Activated CD8-positive, alpha-beta T cell treated with anti-CD3 and anti-CD28 coated beads, Interleukin-2, amount 10 ng/mL, durations not matched to agents 7 days and 5 days (primary cell): ENCODE data around the gene MYCT1. TPM values are rescaled to one million over a fixed set of nuclear protein-coding genes. Genes with fewer than 3 reads are reported as not detected.
"Not testable (repeated sequence)": the region's sequence is repeated elsewhere in the genome, so short reads cannot be mapped to it uniquely, and the experiment has no call there.

Source experiments
- ATAC-seq: fragments of 150-1000 bp; cut with Tn5 transposase; one replicate; pipeline ENCODE4 v1.10.0; 2021; ENCODE audit warnings: moderate library complexity
- CTCF ChIA-PET: fragments of 350-600 bp; sonication (Branson Sonifier 250); formaldehyde crosslinking; loops from one replicate; lab custom pipeline; 2021; ENCODE audit warnings: antibody characterized with exemption; lab: Charles Lee
- POLR2A ChIA-PET: fragments of 350-600 bp; sonication (Branson Sonifier 250); formaldehyde crosslinking; loops from one replicate; lab custom pipeline; 2021; ENCODE audit warnings: antibody characterized with exemption; lab: Charles Lee
- DNase-seq: peaks from one replicate; pipeline ENCODE4 v3.0.0-alpha.2; 2020
- H3K27ac Mint-ChIP-seq: one replicate; pipeline ENCODE4 v1.8.0; 2021; ENCODE audit warnings: mild to moderate bottlenecking, mixed read lengths
- H3K27me3 Mint-ChIP-seq: one replicate; pipeline ENCODE4 v1.8.0; 2021; ENCODE audit warnings: low read depth, mixed read lengths
- H3K36me3 Mint-ChIP-seq: one replicate; pipeline ENCODE4 v1.8.0; 2021; ENCODE audit warnings: low read depth, mixed read lengths
- H3K4me1 Mint-ChIP-seq: one replicate; pipeline ENCODE4 v1.8.0; 2021; ENCODE audit warnings: low read depth, mixed read lengths
- H3K4me3 Mint-ChIP-seq: one replicate; pipeline ENCODE4 v1.8.0; 2021; ENCODE audit warnings: mild to moderate bottlenecking, mixed read lengths
- H3K9me3 Mint-ChIP-seq: one replicate; pipeline ENCODE4 v1.8.0; 2022; ENCODE audit warnings: mixed read lengths; ENCODE audit not compliant: insufficient read depth
- total RNA-seq, 2 experiments: library from RNA; stranded (reverse); gene quantifications; one replicate each; pipeline ENCODE4 v1.2.3, GENCODE V29; 2021

The MYCT1 gene
- total RNA-seq, 2 experiments from 2014 or later = not detected

- no peaks in the 10 kb centered on the region for H3K9me3 Mint-ChIP-seq
Observed at GRCh38 chr6:152695372-152696045, 2.2 kb upstream of the MYCT1 start.

DNA sequence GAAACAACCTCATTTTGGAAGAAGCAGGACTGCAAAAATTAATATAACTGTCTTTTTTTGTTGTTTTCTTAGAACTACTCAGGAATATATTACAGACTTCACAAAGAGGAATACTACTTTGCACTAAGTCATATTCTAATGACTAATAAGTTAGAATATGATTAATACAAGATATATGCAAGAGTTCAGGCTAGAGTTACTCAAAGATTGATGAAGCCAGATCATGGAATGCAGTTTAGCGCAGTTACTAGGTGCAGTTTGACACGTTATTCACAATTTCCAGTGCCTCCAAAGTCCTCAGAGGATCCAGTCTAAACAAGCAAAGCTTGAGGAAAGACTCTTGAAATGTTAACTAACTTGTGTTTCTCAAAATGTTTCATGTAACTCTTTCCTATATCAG lies 1.2 kb upstream of the MYCT1 start:
- ATAC-seq (no peak), DNase-seq (no peak)
- ChIA-PET CTCF (no interaction called here), POLR2A (no interaction called here)
- no peaks in the 10 kb centered on the region for H3K4me1 Mint-ChIP-seq
- H3K4me3 Mint-ChIP-seq = no peak overlapping the region
- no peaks in the 10 kb centered on the region for H3K36me3 Mint-ChIP-seq
- H3K27ac Mint-ChIP-seq = no peak overlapping the region
- no peaks in the 10 kb centered on the region for H3K9me3 Mint-ChIP-seq
- H3K27me3 Mint-ChIP-seq = peaks cover 6% of the 10 kb centered on the region

More at GRCh38 chr6:152695372-152696045, 2.2 kb upstream of the MYCT1 start:
- Mint-ChIP-seq H3K27ac (no peak overlapping the region), H3K36me3 (no peaks in the 10 kb centered on the region), H3K4me3 (no peak overlapping the region), H3K27me3 (peaks cover 2% of the 10 kb centered on the region), H3K4me1 (no peaks in the 10 kb centered on the region)
- DNase-seq (no peak), ATAC-seq (no peak)
- ChIA-PET CTCF (no interaction called here), POLR2A (no interaction called here)

DNA sequence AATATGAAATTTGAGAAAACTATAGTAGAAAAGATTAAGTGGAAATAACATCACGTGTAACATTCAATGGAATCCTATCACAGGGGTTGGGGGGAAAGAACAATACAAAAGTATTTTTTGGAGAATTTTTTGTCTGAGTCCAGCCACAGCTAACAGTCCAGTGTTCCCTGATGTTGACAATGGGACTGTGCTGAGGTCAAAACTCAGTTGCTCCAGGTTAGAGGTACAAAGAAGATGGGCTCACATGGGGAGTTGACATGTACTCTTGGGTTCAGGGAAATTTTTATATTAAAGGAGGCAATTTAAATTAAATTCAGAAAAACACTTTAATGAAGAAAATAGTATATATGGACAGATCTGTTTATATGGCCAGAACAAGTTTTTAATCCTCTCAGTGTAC lies 995 bp downstream of the MYCT1 start:
- ATAC-seq (no peak), DNase-seq (no peak)
- H3K4me1 Mint-ChIP-seq = no peaks in the 10 kb centered on the region
- H3K9me3 Mint-ChIP-seq = no peaks in the 10 kb centered on the region
- H3K36me3 Mint-ChIP-seq = no peaks in the 10 kb centered on the region
- no peak overlapping the region for H3K4me3 Mint-ChIP-seq
- POLR2A ChIA-PET = no interaction called here
- H3K27me3 Mint-ChIP-seq = peaks cover 12% of the 10 kb centered on the region
- H3K27ac Mint-ChIP-seq = no peak overlapping the region
- CTCF ChIA-PET = no interaction called here

DNA sequence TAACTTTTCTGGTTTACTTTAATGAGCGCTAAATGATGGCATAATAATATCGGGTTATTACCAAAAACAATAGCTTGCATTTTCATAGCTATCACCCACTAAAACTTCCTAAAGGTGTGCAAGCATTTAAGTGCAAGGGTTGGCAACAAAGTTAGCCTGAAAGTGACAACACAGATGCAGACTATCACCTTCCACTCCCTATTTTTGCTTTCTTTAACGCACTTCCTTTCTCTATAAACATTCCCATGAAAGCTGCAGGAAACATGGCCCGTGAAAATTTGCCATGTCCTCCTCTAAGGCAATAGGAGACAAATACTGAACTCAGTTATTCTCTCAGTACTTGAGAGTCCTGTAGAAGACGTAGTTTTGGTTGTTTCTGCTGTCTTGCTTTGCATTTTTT lies 2.7 kb downstream of the MYCT1 start:
- H3K27me3 Mint-ChIP-seq = peaks cover 12% of the 10 kb centered on the region
- ATAC-seq = no peak
- no peak overlapping the region for H3K27ac Mint-ChIP-seq

GRCh38 chr6:152701081-152701862 lies 3.6 kb downstream of the MYCT1 start:
- no peak for ATAC-seq
- POLR2A ChIA-PET = no interaction called here
- peaks cover 12% of the 10 kb centered on the region for H3K27me3 Mint-ChIP-seq

More for the DNA sequence above, 2.7 kb downstream of the MYCT1 start:
- POLR2A ChIA-PET = no interaction called here
- Mint-ChIP-seq H3K4me3 (no peak overlapping the region), H3K4me1 (no peaks in the 10 kb centered on the region), H3K36me3 (no peaks in the 10 kb centered on the region), H3K9me3 (no peaks in the 10 kb centered on the region)
- CTCF ChIA-PET = no interaction called here
- DNase-seq = no peak

GRCh38 chr6:152701863-152702401 lies 4.2 kb downstream of the MYCT1 start:
- H3K9me3 Mint-ChIP-seq = no peaks in the 10 kb centered on the region
- ATAC-seq = no peak

More at GRCh38 chr6:152701081-152701862, 3.6 kb downstream of the MYCT1 start:
- no peak overlapping the region for H3K4me3 Mint-ChIP-seq
- CTCF ChIA-PET = no interaction called here
- no peaks in the 10 kb centered on the region for H3K36me3 Mint-ChIP-seq
- no peaks in the 10 kb centered on the region for H3K4me1 Mint-ChIP-seq
- no peak for DNase-seq
- H3K27ac Mint-ChIP-seq = no peak overlapping the region
- H3K9me3 Mint-ChIP-seq = no peaks in the 10 kb centered on the region

DNA sequence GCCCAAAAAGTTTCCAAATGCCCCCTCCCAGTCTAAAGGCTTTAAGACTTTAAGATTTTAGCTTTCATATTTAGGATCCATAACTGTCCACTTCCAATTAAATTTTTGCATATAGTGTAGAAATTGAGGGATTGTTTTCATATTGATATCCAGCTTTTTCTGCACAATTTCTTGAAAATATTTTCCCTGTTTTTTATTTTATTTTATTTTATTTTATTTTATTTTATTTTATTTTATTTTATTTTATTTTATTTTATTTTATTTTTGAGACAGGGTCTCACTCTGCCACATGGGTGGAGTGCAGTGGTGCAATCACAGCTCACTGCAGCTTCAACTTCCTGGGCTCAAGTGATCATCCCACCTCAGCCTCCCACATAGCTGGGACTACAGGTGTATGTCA lies 6.1 kb downstream of the MYCT1 start:
- H3K27me3 Mint-ChIP-seq, POLR2A ChIA-PET, H3K27ac Mint-ChIP-seq: not testable (repeated sequence)

More at GRCh38 chr6:152701863-152702401, 4.2 kb downstream of the MYCT1 start:
- CTCF ChIA-PET = no interaction called here
- H3K36me3 Mint-ChIP-seq = no peaks in the 10 kb centered on the region
- no peak overlapping the region for H3K4me3 Mint-ChIP-seq
- POLR2A ChIA-PET = no interaction called here
- no peak for DNase-seq
- H3K27me3 Mint-ChIP-seq = peaks cover 12% of the 10 kb centered on the region
- no peak overlapping the region for H3K27ac Mint-ChIP-seq
- no peaks in the 10 kb centered on the region for H3K4me1 Mint-ChIP-seq

GRCh38 chr6:152705327-152705726 lies 7.6 kb downstream of the MYCT1 start:
- Mint-ChIP-seq H3K4me3 (no peak overlapping the region), H3K36me3 (no peaks in the 10 kb centered on the region), H3K4me1 (no peaks in the 10 kb centered on the region), H3K27me3 (peaks cover 10% of the 10 kb centered on the region), H3K9me3 (no peaks in the 10 kb centered on the region), H3K27ac (no peak overlapping the region)
- POLR2A ChIA-PET = no interaction called here
- DNase-seq = no peak
- CTCF ChIA-PET = no interaction called here
- ATAC-seq = no peak

More for the DNA sequence above, 6.1 kb downstream of the MYCT1 start:
- H3K4me1 Mint-ChIP-seq, H3K4me3 Mint-ChIP-seq, H3K9me3 Mint-ChIP-seq, H3K36me3 Mint-ChIP-seq, DNase-seq, CTCF ChIA-PET, ATAC-seq: not testable (repeated sequence)

- H3K9me3 Mint-ChIP-seq = peaks cover 8% of the 10 kb centered on the region
- H3K27me3 Mint-ChIP-seq = no peaks in the 10 kb centered on the region
- CTCF ChIA-PET = no interaction called here
- no peaks in the 10 kb centered on the region for H3K36me3 Mint-ChIP-seq
- no peaks in the 10 kb centered on the region for H3K4me1 Mint-ChIP-seq
- no peak for ATAC-seq
- DNase-seq = no peak
- no peak overlapping the region for H3K27ac Mint-ChIP-seq
- POLR2A ChIA-PET = no interaction called here
- H3K4me3 Mint-ChIP-seq = no peak overlapping the region
Observed at GRCh38 chr6:152716322-152716721, 18.6 kb downstream of the MYCT1 start.

GRCh38 chr6:152720974-152721373 lies 23.3 kb downstream of the MYCT1 start:
- no peaks in the 10 kb centered on the region for H3K36me3 Mint-ChIP-seq
- ChIA-PET POLR2A (no interaction called here), CTCF (no interaction called here)
- no peaks in the 10 kb centered on the region for H3K9me3 Mint-ChIP-seq
- no peak overlapping the region for H3K4me3 Mint-ChIP-seq
- no peak overlapping the region for H3K27ac Mint-ChIP-seq
- H3K4me1 Mint-ChIP-seq = no peaks in the 10 kb centered on the region
- DNase-seq (no peak), ATAC-seq (no peak)
- no peaks in the 10 kb centered on the region for H3K27me3 Mint-ChIP-seq

- DNase-seq (no peak), ATAC-seq (no peak)
- Mint-ChIP-seq H3K4me3 (no peak overlapping the region), H3K27me3 (no peaks in the 10 kb centered on the region), H3K36me3 (no peaks in the 10 kb centered on the region), H3K9me3 (no peaks in the 10 kb centered on the region), H3K27ac (no peak overlapping the region), H3K4me1 (no peaks in the 10 kb centered on the region)
- ChIA-PET CTCF (no interaction called here), POLR2A (no interaction called here)
Observed at GRCh38 chr6:152721956-152722355, 24.3 kb downstream of the MYCT1 start.

GRCh38 chr6:152723398-152723797 lies 25.7 kb downstream of the MYCT1 start:
- ATAC-seq (no peak), DNase-seq (no peak)
- Mint-ChIP-seq H3K9me3 (no peaks in the 10 kb centered on the region), H3K27ac (no peak overlapping the region), H3K4me3 (no peak overlapping the region), H3K36me3 (no peaks in the 10 kb centered on the region), H3K4me1 (no peaks in the 10 kb centered on the region), H3K27me3 (no peaks in the 10 kb centered on the region)
- ChIA-PET CTCF (interaction anchor here (0.6 kb wide), 1 partner anchor 698 kb away, joined by 3 read pairs; no protein-coding TSS in a partner anchor), POLR2A (no interaction called here)
